K562 (cell line): Measurements from ENCODE around the gene CTSW. TPM values are rescaled to one million over a fixed set of nuclear protein-coding genes. Genes with fewer than 3 reads are reported as not detected.
A peak's percentile ranks its signal among the peaks of the same experiment; 100 is the strongest.

Experiments used
- ATAC-seq: fragments of 200-7000 bp; cut with Tn5 transposase; 3 replicates; pipeline ENCODE4 v1.9.1; 2020; ENCODE audit warnings: moderate library complexity
- BruUV-seq: library from RNA; stranded (reverse); fragments of 400-500 nt; replicated peaks from 2 replicates; lab custom pipeline; 2021; lab: Mats Ljungman, UMichigan
- CTCF ChIA-PET: fragments of 300-600 bp; formaldehyde crosslinking; extraction: SDS; loops from one replicate; lab custom pipeline; 2021; ENCODE audit warnings: low intra/inter-chr PET ratio; lab: Yijun Ruan, JAX
- POLR2A ChIA-PET: fragments of 300-600, 350-650 bp; sonication (Branson Sonifier 250); formaldehyde crosslinking; extraction: SDS; loops from one replicate; lab custom pipeline; 2021; ENCODE audit warnings: antibody characterized with exemption, inconsistent platforms; lab: Yijun Ruan, JAX
- DNase-seq, 4 experiments: peaks; one replicate each; pipeline versions ENCODE4 v3.0.0 to v3.0.0-alpha.2; 2011 to 2018; ENCODE audit warnings: low spot score in 3 of 4, mixed read lengths in 3 of 4; ENCODE audit errors: extremely low read depth in 1 of 4
- FAIRE-seq: peaks from 2 replicates; lab custom pipeline; 2011; peaks lifted over from hg19 to GRCh38; lab: Jason Lieb, UNC
- H2AFZ ChIP-seq: 2 replicates; pipeline ENCODE4 v1.6.0; 2011; ENCODE audit warnings: low read depth, low read length, control low read depth, inconsistent platforms
- H3K27ac ChIP-seq: fragments of 200-600 bp; 3 replicates; pipeline ENCODE4 v1.8.0; 2011; ENCODE audit warnings: low read depth, mild to moderate bottlenecking, control low read depth, inconsistent platforms, low read length, moderate library complexity, mixed read lengths; ENCODE audit errors: extremely low read depth
- H3K27me3 ChIP-seq, 2 experiments: fragments of 300-600 bp in 1 of 2; 2 replicates in 1 of 2; 3 replicates in 1 of 2; pipeline versions ENCODE4 v1.6.0 to v1.8.0; 2011; ENCODE audit warnings: inconsistent platforms in 2 of 2, low read length in 2 of 2, mild to moderate bottlenecking in 1 of 2, mixed read lengths in 1 of 2, moderate library complexity in 1 of 2; ENCODE audit not compliant: control insufficient read depth in 2 of 2, insufficient read depth in 2 of 2
- H3K36me3 ChIP-seq: fragments of 300-600 bp; 3 replicates; pipeline ENCODE4 v1.8.0; 2011; ENCODE audit warnings: mild to moderate bottlenecking, low read length, inconsistent platforms; ENCODE audit not compliant: control insufficient read depth, insufficient read depth
- H3K4me1 ChIP-seq, 2 experiments: fragments of 200-600 bp in 1 of 2; replicated peaks in 1 of 2; 2 replicates in 1 of 2; 3 replicates in 1 of 2; pipeline versions ENCODE4 v1.5.1 to v1.8.0; 2011; ENCODE audit warnings: inconsistent platforms in 2 of 2, low read length in 2 of 2, mild to moderate bottlenecking in 1 of 2, mixed read lengths in 1 of 2, moderate library complexity in 1 of 2; ENCODE audit not compliant: control insufficient read depth in 2 of 2, insufficient read depth in 2 of 2
- H3K4me2 ChIP-seq: 2 replicates; pipeline ENCODE4 v1.6.1; 2011; ENCODE audit warnings: low read length, control low read depth, inconsistent platforms, mixed read lengths; ENCODE audit not compliant: insufficient read depth
- H3K4me3 ChIP-seq: fragments of 200-600 bp; sonication (generic), shearing (Covaris generic); 2 replicates; pipeline ENCODE4 v1.5.1; 2016; ENCODE audit warnings: control low read depth, inconsistent platforms
- H3K79me2 ChIP-seq: fragments of 200-600 bp; 3 replicates; pipeline ENCODE4 v1.8.0; 2011; ENCODE audit warnings: low read length, inconsistent platforms; ENCODE audit not compliant: control insufficient read depth, insufficient read depth
- H3K9ac ChIP-seq, 2 experiments: 2 replicates each; pipeline versions ENCODE4 v1.6.0 to v1.6.1; 2011; ENCODE audit warnings: low read depth in 2 of 2, low read length in 2 of 2, control low read depth in 1 of 2, inconsistent platforms in 1 of 2, mild to moderate bottlenecking in 1 of 2, mixed read lengths in 1 of 2; ENCODE audit not compliant: insufficient read depth in 1 of 2
- H3K9me1 ChIP-seq: one replicate; pipeline ENCODE4 v1.6.0; 2011; ENCODE audit warnings: inconsistent platforms, mild to moderate bottlenecking, low read length, moderate library complexity; ENCODE audit not compliant: control insufficient read depth, insufficient read depth
- H3K9me3 ChIP-seq: replicated peaks from 2 replicates; pipeline ENCODE4 v1.5.1; 2011; ENCODE audit warnings: low read depth, low read length, inconsistent platforms; ENCODE audit not compliant: control insufficient read depth, insufficient read depth
- H4K20me1 ChIP-seq: replicated peaks from 2 replicates; pipeline ENCODE4 v1.6.1; 2011; ENCODE audit warnings: low read length, inconsistent platforms, mixed read lengths; ENCODE audit not compliant: control insufficient read depth, insufficient read depth
- HNRNPK ChIP-seq: fragments of 200-400 bp; formaldehyde crosslinking; IDR thresholded peaks from one replicate; pipeline ENCODE4 v1.6.1; 2018; ENCODE audit warnings: mild to moderate bottlenecking, low read depth, low read length; ENCODE audit not compliant: poor library complexity, severe bottlenecking
- POLR2G ChIP-seq: fragments of 200-400 bp; formaldehyde crosslinking; IDR thresholded peaks from 2 replicates; pipeline ENCODE4 v1.6.1; 2017; ENCODE audit warnings: low read depth, mild to moderate bottlenecking, antibody characterized with exemption, low read length, moderate library complexity
- RBM22 ChIP-seq: fragments of 200-400 bp; formaldehyde crosslinking; IDR thresholded peaks from 2 replicates; pipeline ENCODE4 v1.6.1; 2018; ENCODE audit warnings: low read length, low read depth; ENCODE audit not compliant: poor library complexity, severe bottlenecking
- ZBTB1 ChIP-seq: sonication (generic); formaldehyde crosslinking; IDR thresholded peaks from 2 replicates; pipeline ENCODE4 v1.8.1; 2023; ENCODE audit warnings: missing genetic modification reagents, low read depth, mild to moderate bottlenecking, borderline replicate concordance
- WGBS: fragments of 100-300 bp; shearing (Covaris generic); methylation state at CpG from one replicate; pipeline ENCODE4 v1.1.6; 2016; ENCODE audit warnings: low coverage, mixed read lengths; ENCODE audit not compliant: insufficient coverage; ENCODE audit errors: missing lambda C conversion rate; 5-methylcytosine and 5-hydroxymethylcytosine counted together
- in situ Hi-C: fragments of 300-500 bp; cut with MboI; formaldehyde crosslinking; loops from 4 replicates; pipeline ENCODE4 v1.15.0; 2018; ENCODE audit warnings: inconsistent platforms, mixed read lengths
- intact Hi-C: fragments of 100-400 bp; cut with micrococcal nuclease; formaldehyde crosslinking; loops from 2 replicates; pipeline ENCODE4 v1.14.2; 2022
- polyA plus RNA-seq, 8 experiments: library from polyadenylated mRNA; depleted of rRNA in 4 of 8; stranded (reverse) in 5 of 8; unstranded in 3 of 8; fragments of >200 nt; fragmentation: Nextera tagmentation in 2 of 8; fragmentation: Illumina TruSeq in 1 of 8; extraction: Ambion mirVana in 2 of 8; extraction: Trizol in 1 of 8; gene quantifications; 2 replicates each; pipeline versions ENCODE4 v1.2.1 to v1.2.3, GENCODE V29; 2011 to 2014; ENCODE audit warnings: inconsistent platforms in 1 of 8, missing spikeins in 1 of 8
- total RNA-seq, 7 experiments: library from RNA; depleted of rRNA in 6 of 7; stranded (reverse); fragments of >200 nt in 6 of 7; fragmentation: Illumina TruSeq in 2 of 7; extraction: Trizol in 2 of 7; gene quantifications; 2 replicates each; pipeline versions ENCODE4 v1.2.1 to v1.2.3, GENCODE V29; 2011 to 2021; ENCODE audit warnings: low replicate concordance in 1 of 7

The CTSW gene
- total and polyA plus RNA-seq, 9 of the 15 experiments (the other 6 are each of a cell fraction or from before 2014, with no cell fraction given), result 0.04 TPM; not detected in 8

- POLR2A ChIA-PET, result interaction anchor here (0.6 to 8.2 kb wide), 10 partner anchors 8 to 160 kb away, joined by 3 to 151 read pairs (median 4); partner anchors contain the start of genes CCDC85B, CFL1, CTSW and FIBP
- no TSS peak for BruUV-seq
- WGBS, result 62% methylated on average over 21 of the region's 24 CpGs
- no peak for FAIRE-seq
- CTCF ChIA-PET, result no interaction called here
- H3K27ac ChIP-seq, result no peak overlapping the region; the same call in 2 of the 3 replicates
- H3K79me2 ChIP-seq, result no peaks in the 10 kb centered on the region
- intact Hi-C loops (no loop called here), in situ Hi-C loops (no loop called here)
- H3K36me3 ChIP-seq, result peaks cover 22% of the 10 kb centered on the region; the same call in 2 of the 3 replicates
- H3K4me3 ChIP-seq, result no peak overlapping the region
- H3K4me2 ChIP-seq, result no peak overlapping the region
- 0 out of 2 replicates have a peak overlapping the region, but pooled peaks have one; percentile 24 for H2AFZ ChIP-seq
- no peak for ATAC-seq
- H3K4me1 ChIP-seq, result peaks cover 23 to 62% of the 10 kb centered on the region in 2 experiments
- H4K20me1 ChIP-seq, result no peaks in the 10 kb centered on the region
- TF ChIP-seq RBM22, result peak; percentile 87
- TF ChIP-seq HNRNPK, result no peak
- TF ChIP-seq ZBTB1, result peak; percentile 60; the same call in 1 of the 2 replicates
- TF ChIP-seq POLR2G, result peak; percentile 45; the same call in 1 of the 2 replicates
- H3K27me3 ChIP-seq, result no peaks in the 10 kb centered on the region
- no peaks in the 10 kb centered on the region for H3K9me1 ChIP-seq
- DNase-seq, result no peak
- peak overlapping the region in 1 of 2 experiments; percentile 81; a peak in 2 of 4 replicates for H3K9ac ChIP-seq
- H3K9me3 ChIP-seq, result no peaks in the 10 kb centered on the region
Observed at GRCh38 chr11:65870706-65871681, 8.6 kb upstream of the CTSW start.
